B cell (primary cell): Measurements from ENCODE around the gene GRAP. TPM values are rescaled to one million over a fixed set of nuclear protein-coding genes. Genes with fewer than 3 reads are reported as not detected.

Experiments
- ATAC-seq: fragments of 200-7000 bp; cut with Tn5 transposase; one replicate; pipeline ENCODE4 v1.10.0; 2021; ENCODE audit warnings: low read depth, mild to moderate bottlenecking, moderate number of reproducible peaks, moderate library complexity
- CTCF ChIA-PET: fragments of 350-600 bp; sonication (Branson Sonifier 250); formaldehyde crosslinking; loops from one replicate; lab custom pipeline; 2021; ENCODE audit warnings: antibody characterized with exemption, inconsistent platforms; lab: Charles Lee
- POLR2A ChIA-PET: fragments of 350-600 bp; sonication (Branson Sonifier 250); formaldehyde crosslinking; loops from one replicate; lab custom pipeline; 2021; ENCODE audit warnings: antibody characterized with exemption; lab: Charles Lee
- DNase-seq: peaks from one replicate; pipeline ENCODE4 v3.0.0; 2013
- H2AFZ ChIP-seq: 2 replicates; pipeline ENCODE4 v1.6.1; 2012; ENCODE audit warnings: mild to moderate bottlenecking, low read depth, low read length; ENCODE audit not compliant: insufficient read depth, poor library complexity, severe bottlenecking
- H3K27ac ChIP-seq, 2 donors: 1 replicate in 1 of 2; 2 replicates in 1 of 2; pipeline ENCODE4 v1.5.1; 2012 to 2013; ENCODE audit warnings: low read length in 2 of 2, mild to moderate bottlenecking in 2 of 2, moderate library complexity in 1 of 2
- H3K27me3 ChIP-seq, 4 experiments: fragments of 200-600 bp in 1 of 4; sonication (generic) in 1 of 4; replicated peaks in 1 of 4; 1 replicate in 2 of 4; 2 replicates in 2 of 4; pipeline versions ENCODE4 v1.6.1 to v1.7.0; 2013 to 2016; ENCODE audit warnings: low read length in 3 of 4, mild to moderate bottlenecking in 2 of 4, mixed read lengths in 1 of 4, moderate library complexity in 1 of 4; ENCODE audit not compliant: insufficient read depth in 4 of 4, control insufficient read depth in 3 of 4; ENCODE audit errors: control extremely low read depth in 1 of 4
- H3K36me3 ChIP-seq, 2 experiments: replicated peaks in 1 of 2; 1 replicate in 1 of 2; 2 replicates in 1 of 2; pipeline versions ENCODE4 v1.6.1 to v1.7.1; 2013; ENCODE audit warnings: low read length in 1 of 2; ENCODE audit not compliant: insufficient read depth in 2 of 2, control insufficient read depth in 1 of 2; ENCODE audit errors: control extremely low read depth in 1 of 2, extremely low read depth in 1 of 2
- H3K4me1 ChIP-seq, 2 donors: fragments of 200-600 bp in 1 of 2; sonication (generic) in 1 of 2; 1 replicate in 1 of 2; 2 replicates in 1 of 2; pipeline versions ENCODE4 v1.5.1 to v1.6.1; 2013 to 2017; ENCODE audit warnings: low read length in 2 of 2; ENCODE audit not compliant: control insufficient read depth in 2 of 2, insufficient read depth in 2 of 2
- H3K4me2 ChIP-seq: replicated peaks from 2 replicates; pipeline ENCODE3; 2012; ENCODE audit warnings: mild to moderate bottlenecking, low read depth, low read length; ENCODE audit not compliant: poor library complexity, severe bottlenecking
- H3K4me3 ChIP-seq, 5 experiments: fragments of 200-600 bp in 1 of 5; sonication (generic) in 1 of 5; 1 replicate in 3 of 5; 2 replicates in 2 of 5; pipeline versions ENCODE4 v1.5.1 to v1.7.0; 2011 to 2016; ENCODE audit warnings: low read length in 4 of 5, mild to moderate bottlenecking in 4 of 5, low read depth in 2 of 5, control low read depth in 1 of 5, moderate library complexity in 1 of 5; ENCODE audit not compliant: insufficient read depth in 1 of 5; ENCODE audit errors: control extremely low read depth in 1 of 5, extremely low read depth in 1 of 5
- H3K79me2 ChIP-seq: fragments of 200-600 bp; sonication (generic); one replicate; pipeline ENCODE4 v1.6.0; 2016; ENCODE audit warnings: low read length; ENCODE audit not compliant: control insufficient read depth, insufficient read depth
- H3K9ac ChIP-seq: fragments of 200-600 bp; sonication (generic); 2 replicates; pipeline ENCODE4 v1.6.1; 2017; ENCODE audit warnings: mild to moderate bottlenecking, low read length, moderate library complexity
- H3K9me3 ChIP-seq, 3 donors: one replicate each; pipeline versions ENCODE4 v1.6.1 to v1.7.1; 2013; ENCODE audit warnings: low read length in 2 of 3; ENCODE audit not compliant: control insufficient read depth in 2 of 3, insufficient read depth in 1 of 3; ENCODE audit errors: control extremely low read depth in 1 of 3
- H4K20me1 ChIP-seq: 2 replicates; pipeline ENCODE4 v1.6.0; 2012; ENCODE audit warnings: mild to moderate bottlenecking, low read length; ENCODE audit not compliant: insufficient read depth, control insufficient read depth, poor library complexity, severe bottlenecking
- H3K27ac Mint-ChIP-seq: one replicate; pipeline ENCODE4 v1.8.0; 2021; ENCODE audit warnings: mixed read lengths
- H3K27me3 Mint-ChIP-seq: one replicate; pipeline ENCODE4 v1.8.0; 2021; ENCODE audit warnings: mixed read lengths
- H3K4me1 Mint-ChIP-seq: one replicate; pipeline ENCODE4 v1.8.0; 2021; ENCODE audit warnings: mixed read lengths
- H3K4me3 Mint-ChIP-seq: one replicate; pipeline ENCODE4 v1.8.0; 2021; ENCODE audit warnings: mixed read lengths
- H3K9me3 Mint-ChIP-seq: one replicate; pipeline ENCODE4 v1.8.0; 2022; ENCODE audit warnings: mixed read lengths; ENCODE audit not compliant: insufficient read depth
- EZH2 ChIP-seq: IDR thresholded peaks from 2 replicates; pipeline ENCODE4 v1.6.1; 2012; ENCODE audit warnings: borderline replicate concordance, low read depth, mild to moderate bottlenecking, moderate library complexity, low read length; ENCODE audit not compliant: insufficient read depth, poor library complexity, severe bottlenecking
- WGBS: methylation state at CpG from one replicate; pipeline ENCODE4 v1.1.5; 2013; ENCODE audit warnings: missing lambda C conversion rate; ENCODE audit not compliant: insufficient coverage; 5-methylcytosine and 5-hydroxymethylcytosine counted together
- intact Hi-C: fragments of 100-400 bp; cut with micrococcal nuclease; formaldehyde crosslinking; loops from one replicate; pipeline ENCODE4 v1.10.0; 2022
- polyA plus RNA-seq: library from polyadenylated mRNA; depleted of rRNA; stranded (reverse); fragments of >200 nt; gene quantifications from 2 replicates; pipeline ENCODE4 v1.2.3, GENCODE V29; 2012
- total RNA-seq, 2 donors: library from RNA; stranded (reverse); fragments of 120-200 nt in 1 of 2; gene quantifications; 1 replicate in 1 of 2; 2 replicates in 1 of 2; pipeline versions ENCODE4 v1.2.3 to v1.2.4, GENCODE V29; 2013 to 2022
- TF ChIP-seq, protein P1 (sequence below): fragments of 200-600 bp; IDR thresholded peaks from one replicate; pipeline ENCODE4 v1.8.0; 2022; ENCODE audit warnings: antibody characterized with exemption, mild to moderate bottlenecking

The GRAP gene
- total and polyA plus RNA-seq, 2 donors (not counting 1 experiment from before 2014, with no cell fraction given), result 59.8 to 93.2 TPM

DNA sequence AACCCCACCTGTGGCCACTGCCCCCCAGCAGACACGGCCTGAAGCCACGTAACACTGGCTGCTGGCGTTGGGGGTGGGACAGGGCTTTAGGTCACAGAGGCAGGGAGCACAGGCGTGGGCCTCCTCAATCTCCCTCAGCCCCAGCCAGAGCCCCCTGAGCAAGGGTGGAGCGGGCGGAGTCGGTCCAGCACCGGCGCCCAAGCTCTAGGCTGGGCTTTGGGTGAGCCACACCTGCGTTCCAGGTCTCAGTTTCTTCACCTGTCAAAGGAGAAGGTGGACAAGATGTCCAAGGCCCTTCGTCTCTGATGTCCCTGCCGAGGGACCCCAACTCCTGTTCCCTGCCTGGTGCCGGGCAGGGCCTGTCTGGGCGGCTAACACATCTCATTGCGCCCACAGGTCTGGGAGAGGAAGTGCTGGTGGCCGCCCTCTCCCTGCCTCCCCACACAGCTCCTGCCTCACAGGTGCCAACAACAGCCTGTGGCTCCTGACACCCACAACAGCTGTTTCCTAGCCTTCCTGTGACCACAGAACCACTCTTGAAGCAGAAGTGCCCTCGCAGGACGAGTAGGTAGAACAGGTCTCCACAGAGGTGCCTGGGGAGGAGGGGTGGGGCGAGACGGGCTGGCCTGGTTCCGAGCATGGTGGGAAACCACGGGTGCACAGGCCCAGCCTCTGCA lies 54.2 kb downstream of the GRAP start:
- H3K27ac Mint-ChIP-seq, result peak overlapping the region; percentile 76
- H4K20me1 ChIP-seq, result peaks cover 63% of the 10 kb centered on the region
- no peak overlapping the region for H3K27ac ChIP-seq
- no peaks in the 10 kb centered on the region for H3K27me3 ChIP-seq
- H3K9me3 Mint-ChIP-seq, result no peaks in the 10 kb centered on the region
- H3K4me1 ChIP-seq, result peaks cover 24 to 27% of the 10 kb centered on the region in 2 donors
- peak overlapping the region; percentile 67 for H3K4me3 Mint-ChIP-seq
- H3K4me2 ChIP-seq, result peak overlapping the region; percentile 68
- peaks cover 21% of the 10 kb centered on the region for H3K4me1 Mint-ChIP-seq
- peak overlapping the region; percentile 28 for H3K9ac ChIP-seq
- ChIA-PET POLR2A (interaction anchor here (1.2 kb wide), 1 partner anchor 12 kb away, joined by 5 read pairs; the partner anchor contains the start of gene FAM83G), CTCF (interaction anchor here (1.1 kb wide), 1 partner anchor 31 kb away, joined by 3 read pairs; no protein-coding TSS in a partner anchor)
- H3K9me3 ChIP-seq, result peaks cover 2 to 10% (median 4%) of the 10 kb centered on the region in 3 donors
- TF ChIP-seq, protein P1, sequence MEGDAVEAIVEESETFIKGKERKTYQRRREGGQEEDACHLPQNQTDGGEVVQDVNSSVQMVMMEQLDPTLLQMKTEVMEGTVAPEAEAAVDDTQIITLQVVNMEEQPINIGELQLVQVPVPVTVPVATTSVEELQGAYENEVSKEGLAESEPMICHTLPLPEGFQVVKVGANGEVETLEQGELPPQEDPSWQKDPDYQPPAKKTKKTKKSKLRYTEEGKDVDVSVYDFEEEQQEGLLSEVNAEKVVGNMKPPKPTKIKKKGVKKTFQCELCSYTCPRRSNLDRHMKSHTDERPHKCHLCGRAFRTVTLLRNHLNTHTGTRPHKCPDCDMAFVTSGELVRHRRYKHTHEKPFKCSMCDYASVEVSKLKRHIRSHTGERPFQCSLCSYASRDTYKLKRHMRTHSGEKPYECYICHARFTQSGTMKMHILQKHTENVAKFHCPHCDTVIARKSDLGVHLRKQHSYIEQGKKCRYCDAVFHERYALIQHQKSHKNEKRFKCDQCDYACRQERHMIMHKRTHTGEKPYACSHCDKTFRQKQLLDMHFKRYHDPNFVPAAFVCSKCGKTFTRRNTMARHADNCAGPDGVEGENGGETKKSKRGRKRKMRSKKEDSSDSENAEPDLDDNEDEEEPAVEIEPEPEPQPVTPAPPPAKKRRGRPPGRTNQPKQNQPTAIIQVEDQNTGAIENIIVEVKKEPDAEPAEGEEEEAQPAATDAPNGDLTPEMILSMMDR, result no peak
- no peak for TF ChIP-seq EZH2
- peak overlapping the region in 1 of 5 experiments; percentile 6 for H3K4me3 ChIP-seq
- ATAC-seq (peak; percentile 82), DNase-seq (peak; percentile 83)
- H3K27me3 Mint-ChIP-seq, result no peaks in the 10 kb centered on the region
- peak overlapping the region; percentile 20 for H2AFZ ChIP-seq
- H3K79me2 ChIP-seq, result peaks cover 21% of the 10 kb centered on the region
- intact Hi-C loops, result loop anchor here (1.0 kb wide), 1 partner anchor 12 kb away; the partner anchor contains the start of gene FAM83G
- 37% methylated on average over 19 of the region's 22 CpGs for WGBS
- H3K36me3 ChIP-seq, result peaks cover 0 to 10% of the 10 kb centered on the region in 2 experiments
